Activated CD4-positive, alpha-beta T cell treated with anti-CD3 and anti-CD28 coated beads for 24 hours (primary cell): Measurements from ENCODE around the gene OGFOD2.

Experiments
- DNase-seq, 2 donors: peaks; one replicate each; pipeline ENCODE4 v3.0.0-alpha.2; 2020; ENCODE audit warnings: low read depth in 2 of 2

Gene OGFOD2

DNA sequence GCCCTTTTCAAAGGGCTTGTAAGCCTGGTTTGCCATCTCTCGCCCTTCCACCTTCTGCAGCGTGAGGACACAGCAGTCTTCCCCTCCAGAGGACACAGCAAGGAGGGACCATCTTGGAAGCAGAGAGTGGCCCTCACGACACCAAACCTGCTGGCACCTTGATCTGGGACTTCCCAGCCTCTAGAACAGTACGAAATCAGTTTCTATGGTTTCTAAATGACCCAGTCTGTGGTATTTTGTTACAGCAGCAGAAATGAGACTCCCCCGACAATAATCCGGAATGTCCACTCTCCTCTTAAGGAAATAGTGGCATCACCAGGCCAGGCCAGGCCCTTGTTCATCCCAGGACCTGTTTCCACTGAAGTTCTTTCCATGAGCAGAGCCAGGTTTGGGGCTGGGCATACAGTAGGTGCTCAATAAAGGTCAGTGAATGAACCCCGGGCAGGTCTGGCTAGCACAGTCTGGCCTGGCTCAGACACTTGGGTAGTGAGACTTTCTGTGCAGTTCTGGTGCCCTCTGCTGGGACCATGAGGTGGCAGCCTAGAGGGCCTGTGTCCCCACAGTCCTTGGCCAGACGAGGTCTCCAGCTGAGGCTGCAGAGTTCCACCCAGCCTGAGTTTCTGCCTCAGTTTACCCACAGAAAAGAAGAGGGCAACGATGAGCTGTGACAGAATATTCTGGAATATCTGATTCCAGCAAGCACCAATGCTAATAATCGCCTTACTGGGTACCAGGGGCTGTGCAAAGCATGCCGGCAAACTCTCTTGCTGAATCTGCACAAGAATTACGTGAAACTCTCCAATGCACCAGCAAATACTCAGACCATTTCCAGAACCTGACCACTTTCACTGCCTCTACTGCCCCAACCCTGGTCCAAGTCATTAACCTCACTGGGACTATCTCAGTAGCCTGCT lies 22.8 kb upstream of the OGFOD2 start:
- DNase-seq: peak; percentile 58 to 66

DNA sequence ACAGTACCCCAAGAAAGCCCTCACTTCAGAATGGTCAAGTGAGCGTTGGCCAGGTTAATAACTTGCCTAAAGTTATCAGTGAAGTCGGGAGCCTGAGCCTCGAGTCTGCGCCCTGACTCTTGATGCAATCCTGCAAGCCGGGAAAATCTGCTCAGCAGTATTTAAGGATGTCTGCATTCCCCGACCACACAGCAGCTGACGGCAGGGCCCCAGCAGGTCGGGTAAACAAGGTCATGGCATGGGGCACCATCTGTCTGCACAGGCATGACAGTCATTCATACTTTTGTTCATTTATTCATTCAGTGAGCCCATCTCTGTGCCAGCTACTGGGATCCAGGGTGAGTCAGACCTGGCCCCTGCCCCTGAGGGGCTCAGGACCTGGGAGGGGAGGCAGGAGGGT lies 19.9 kb upstream of the OGFOD2 start:
- no peak for DNase-seq

DNA sequence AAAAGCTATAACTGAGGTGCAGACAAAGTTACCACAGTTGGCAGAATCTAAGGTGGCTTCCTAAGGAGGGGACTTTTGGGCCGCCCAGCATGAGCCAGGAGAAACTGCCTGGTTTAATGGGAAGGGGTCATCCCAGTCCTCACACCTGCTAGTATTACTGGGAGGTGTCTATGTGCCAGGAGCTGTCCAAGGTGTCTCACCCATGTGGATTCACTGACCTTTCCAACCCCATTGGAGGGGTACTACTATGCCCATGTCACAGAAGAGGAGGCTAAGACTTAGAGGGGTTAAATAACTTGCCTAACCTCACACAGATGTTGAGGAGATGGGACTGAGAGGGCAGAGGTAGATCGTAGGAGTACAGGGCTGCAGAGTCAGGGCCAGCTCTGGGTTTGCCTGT lies 19.0 kb upstream of the OGFOD2 start:
- no peak for DNase-seq

DNA sequence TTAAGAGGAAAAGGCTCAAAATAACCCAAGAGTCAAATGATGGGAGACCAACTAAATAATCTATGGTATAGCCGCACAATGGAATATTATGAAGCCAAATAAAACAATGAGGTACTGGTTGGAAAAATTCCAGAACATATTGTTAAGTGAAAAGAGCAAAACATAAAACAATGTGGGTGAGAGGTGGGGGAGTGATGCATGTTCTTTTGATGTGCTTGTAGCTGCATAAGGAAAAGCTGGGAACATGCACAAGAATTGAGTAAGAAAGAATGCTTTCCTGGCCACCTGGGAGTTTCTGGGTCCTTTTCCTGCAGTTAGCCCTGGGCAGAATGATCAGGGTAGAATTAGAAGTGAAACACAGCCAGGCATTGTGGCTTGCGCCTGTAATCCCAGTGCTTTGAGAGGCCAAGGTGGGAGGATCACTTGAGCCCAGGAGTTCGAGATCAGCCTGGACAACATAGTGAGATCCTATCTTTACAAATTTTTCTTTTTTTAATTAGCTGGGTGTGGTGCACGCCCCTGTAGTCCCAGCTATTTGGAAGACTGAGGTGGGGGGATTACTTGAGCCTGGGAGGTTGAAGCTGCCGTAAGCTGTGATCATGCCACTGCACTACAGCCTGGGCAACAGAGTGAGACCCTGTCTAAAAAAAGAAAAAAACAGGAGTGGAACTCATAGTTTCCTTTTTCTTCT lies 16.7 kb upstream of the OGFOD2 start:
- DNase-seq: no peak

DNA sequence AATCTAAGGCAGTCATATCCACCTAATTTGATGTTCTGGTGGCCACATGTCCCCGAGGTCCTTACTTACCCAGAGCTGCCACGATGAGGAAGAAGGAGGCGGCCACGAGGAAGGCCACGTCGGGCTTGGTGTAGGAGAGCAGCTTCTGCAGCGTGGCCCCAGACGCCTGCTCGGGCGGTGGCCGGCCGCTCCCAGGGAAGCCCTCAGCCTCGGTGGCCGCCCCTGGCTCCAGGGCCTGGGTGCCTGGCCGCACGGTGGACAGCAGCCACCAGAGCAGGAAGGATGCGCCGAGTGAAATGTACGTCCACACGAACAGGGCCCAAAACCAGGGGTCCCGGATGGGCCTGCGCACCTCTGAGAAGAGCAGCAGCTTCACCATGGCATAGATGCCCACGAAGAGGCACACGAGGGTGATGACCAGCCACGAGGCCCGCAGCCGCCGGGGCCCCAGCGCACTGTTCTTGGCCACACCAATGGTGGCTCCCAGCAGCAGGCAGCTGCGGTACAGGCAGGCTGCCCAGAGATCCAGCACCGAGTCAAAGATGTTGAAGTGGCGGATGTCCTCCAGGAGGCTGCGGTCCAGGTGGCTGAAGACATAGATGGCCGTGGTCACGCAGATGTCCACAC lies 15.4 kb upstream of the OGFOD2 start:
- no peak for DNase-seq

DNA sequence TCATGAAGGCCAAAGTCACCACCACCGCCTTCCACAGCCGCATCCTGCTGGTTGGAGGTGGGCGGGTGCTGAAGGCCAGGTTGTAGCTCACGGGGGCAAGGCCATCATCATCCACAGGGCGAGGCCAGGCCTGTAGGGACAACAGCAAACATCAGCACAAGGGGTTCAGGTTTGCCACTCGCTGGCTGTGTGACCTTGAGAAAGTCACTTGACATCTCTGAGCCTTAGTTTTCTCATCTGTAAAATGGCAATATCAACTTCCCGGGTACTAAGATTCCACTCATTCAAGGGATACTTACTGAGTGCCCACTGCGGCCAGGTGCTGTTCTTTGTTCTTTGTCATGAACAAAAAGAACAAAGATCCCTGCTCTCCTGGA lies 14.9 kb upstream of the OGFOD2 start:
- no peak for DNase-seq

DNA sequence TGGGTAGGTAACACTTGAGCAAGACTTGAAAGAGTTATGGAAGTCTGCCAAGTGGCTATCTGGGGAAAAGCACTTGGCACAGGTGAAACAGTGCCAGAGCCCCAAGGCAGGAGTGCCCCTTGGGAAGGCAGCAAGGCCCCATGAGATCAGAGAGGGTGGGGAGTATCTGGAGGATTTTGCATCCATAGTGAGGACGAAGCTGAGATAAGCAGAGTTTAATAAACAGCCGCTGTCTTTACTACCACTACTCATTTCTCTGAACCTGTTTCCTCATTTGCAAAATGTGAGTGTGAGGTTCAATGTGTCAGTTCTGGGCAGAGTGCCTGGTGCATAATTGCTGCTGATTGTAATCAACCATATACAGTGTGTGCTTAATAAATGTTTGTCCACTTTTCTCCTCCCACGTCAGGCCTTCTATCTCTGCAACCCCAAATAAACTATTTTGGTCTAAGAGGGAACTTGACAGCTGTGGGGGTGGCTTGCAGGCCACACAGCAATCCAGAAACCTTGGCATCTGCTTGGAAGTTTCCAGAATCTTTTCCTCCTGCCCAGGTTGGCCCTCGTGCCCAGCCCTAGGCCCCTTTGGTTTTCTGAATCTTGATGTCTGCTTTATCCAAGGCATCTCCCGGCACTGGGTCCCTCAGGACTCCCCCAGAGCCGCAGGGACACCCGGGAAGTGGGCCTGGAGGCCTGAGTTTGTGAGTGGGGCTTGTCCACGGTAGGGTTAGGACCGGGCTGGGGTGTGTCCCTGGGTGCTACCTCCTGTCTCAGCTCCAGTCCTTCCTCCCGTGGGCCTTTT lies 13.3 kb upstream of the OGFOD2 start:
- DNase-seq: no peak

DNA sequence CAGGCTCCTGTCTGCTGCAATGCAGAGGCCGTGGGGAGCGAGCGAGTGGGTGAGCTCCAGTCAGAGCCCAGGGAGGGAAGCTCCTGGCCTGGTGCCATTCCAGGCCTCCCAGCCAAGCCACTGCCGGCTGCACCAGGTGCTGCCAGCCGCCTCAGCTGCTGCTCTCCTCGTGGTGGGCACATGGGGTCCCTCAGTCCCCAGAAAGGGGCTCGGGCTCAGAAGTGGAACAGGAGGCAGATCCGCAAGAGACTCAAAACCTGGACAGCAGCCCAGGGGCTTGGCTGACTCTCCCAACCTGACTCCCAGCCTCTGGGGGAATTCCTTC lies 11.1 kb upstream of the OGFOD2 start:
- DNase-seq: no peak

DNA sequence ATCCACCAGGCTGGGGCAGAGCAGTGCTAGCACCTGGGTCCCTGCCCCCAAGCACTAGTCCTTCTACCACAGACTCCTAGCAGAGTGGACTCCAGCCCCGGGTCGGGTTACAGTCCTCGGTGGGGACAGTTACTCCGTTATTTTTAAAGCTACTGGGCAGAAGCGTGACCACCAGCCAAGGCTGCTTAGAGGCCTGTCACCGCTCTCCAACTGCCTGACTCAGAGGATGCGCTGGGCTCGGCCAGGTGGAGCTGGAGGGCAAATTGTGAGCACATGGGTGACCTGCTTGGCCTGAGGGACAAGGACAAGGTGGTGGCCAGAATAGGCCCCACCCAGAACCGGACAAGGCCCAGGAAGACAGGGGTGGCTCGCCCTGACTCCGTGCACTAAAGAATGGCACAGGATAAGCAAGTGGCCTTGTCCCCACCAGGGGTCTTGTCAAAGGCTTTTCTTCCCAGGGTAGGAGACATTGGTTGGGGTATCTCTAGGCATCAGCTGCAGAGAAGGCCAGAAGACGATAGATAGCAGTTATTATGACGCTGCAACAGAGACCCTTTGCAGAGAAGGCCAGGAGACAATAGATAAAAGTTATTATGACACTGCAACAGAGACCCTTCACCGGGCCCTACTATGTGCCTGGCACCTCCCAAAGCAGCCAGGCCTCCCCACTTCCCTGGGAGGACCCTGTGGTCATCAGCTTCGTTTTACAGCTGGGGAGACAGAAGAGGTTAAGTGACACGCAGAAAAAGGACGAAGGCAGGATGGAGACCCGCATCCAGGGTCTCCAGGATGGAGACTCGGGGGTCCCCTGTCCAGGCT lies 10.4 kb upstream of the OGFOD2 start:
- DNase-seq: no peak

DNA sequence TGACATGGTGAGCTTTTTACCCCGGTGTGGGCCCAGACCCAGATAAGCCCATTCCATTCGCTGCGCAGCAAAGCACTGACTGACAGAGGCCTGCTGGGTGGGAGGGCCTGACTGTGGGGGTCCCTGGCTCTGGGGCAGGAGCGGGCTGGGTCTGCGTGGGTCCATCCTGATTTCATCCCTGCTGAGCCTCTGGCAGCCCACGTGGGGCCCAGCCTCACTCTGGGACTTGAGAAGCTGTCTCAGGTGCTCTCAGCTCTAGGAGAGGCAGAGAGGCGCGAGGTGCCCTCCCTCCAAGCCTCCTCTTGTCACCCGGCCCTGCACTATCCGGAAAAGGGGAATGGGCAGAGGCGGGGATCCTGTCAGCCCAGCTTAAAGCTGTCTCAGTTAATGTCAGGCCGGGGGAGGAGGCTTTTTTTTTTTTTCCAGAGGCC lies 9.7 kb upstream of the OGFOD2 start:
- DNase-seq: no peak

DNA sequence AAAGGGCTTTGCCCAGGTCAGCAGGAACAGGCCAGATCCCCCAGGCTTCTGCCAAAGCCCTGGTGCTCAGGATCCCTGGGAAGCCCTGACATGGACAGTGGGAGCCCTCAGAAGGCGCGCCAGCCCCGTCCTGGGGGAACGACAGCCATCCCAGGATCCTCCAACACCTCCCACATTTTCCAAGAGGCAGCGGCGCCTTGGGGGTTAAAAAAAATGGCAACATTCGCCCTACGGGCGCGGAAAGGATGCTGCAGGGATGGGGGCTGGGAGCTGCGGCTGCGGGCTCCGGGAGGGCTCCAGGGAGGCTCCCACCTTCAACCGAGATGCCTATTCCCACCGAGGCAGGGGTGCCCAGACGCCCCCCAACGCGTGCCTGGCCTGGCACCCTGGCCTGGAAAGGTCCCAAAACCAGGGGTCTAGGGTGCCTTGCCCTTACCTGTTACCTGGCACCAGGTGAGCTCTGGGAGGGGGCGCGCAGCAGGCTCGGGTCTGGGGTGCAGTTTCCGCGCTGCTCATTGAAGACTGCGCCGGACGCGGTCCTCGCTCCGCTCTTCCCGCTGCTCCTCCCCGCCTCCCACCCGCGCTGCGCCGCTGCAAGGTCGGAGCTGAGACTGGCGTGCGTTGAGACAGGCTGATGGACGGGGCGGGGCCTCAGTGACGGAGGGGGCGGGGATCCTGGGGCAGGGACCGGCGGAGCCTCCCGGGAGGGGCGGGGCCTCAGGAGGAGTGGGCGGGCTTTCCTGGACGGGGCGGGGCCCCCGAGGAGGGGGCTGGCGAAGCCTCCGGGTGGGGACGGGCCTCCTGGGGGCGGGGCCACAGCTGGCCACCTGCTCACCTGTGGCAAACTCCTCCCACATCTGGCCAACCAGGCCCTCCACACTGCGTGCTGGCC lies 8.9 kb upstream of the OGFOD2 start, which contains the start of gene ABCB9:
ABCB9 (minus strand) TSS at position 613 of the 892 bp plus-strand sequence. CDS start 6,228 bp downstream, outside the sequence.
- peak; percentile 94 to 98 for DNase-seq

DNA sequence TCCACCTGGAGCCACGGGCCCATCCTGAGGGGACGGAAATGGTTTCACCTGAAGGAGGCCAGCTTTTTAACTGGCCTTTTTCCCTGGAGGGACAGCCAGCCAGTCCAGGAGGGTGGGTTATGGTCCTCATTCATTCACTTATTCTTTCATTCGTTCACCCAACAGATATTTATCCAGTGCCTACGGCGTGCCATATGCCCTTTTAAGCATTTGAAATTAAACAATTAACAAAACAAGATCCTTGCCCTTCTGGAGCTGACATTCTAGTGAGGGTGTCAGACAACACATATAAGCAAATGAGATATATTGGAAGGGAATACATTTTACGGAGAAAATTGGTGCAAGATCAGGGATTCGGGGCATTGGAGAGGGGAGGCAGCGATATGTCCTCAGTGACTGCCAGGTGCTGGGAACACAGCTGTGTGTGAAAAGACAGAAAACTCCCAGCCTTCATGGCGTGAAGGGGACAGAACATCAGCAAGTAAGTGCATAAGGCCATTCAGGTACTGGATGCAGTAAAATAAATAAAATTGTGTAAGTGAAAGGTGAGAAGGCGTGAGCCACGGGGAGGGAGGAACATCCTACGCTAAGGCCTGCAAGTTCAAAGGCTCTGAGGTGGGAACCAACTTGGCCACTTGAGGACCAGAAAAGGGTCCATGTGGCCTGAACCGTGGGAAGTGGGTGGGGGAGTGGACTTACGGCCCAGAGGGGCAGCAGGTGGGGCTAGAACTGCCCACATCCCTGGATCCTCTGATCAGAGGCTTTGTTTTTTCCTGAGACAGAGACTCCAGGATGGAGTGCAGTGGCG lies 8.1 kb upstream of the OGFOD2 start:
- DNase-seq: no peak

DNA sequence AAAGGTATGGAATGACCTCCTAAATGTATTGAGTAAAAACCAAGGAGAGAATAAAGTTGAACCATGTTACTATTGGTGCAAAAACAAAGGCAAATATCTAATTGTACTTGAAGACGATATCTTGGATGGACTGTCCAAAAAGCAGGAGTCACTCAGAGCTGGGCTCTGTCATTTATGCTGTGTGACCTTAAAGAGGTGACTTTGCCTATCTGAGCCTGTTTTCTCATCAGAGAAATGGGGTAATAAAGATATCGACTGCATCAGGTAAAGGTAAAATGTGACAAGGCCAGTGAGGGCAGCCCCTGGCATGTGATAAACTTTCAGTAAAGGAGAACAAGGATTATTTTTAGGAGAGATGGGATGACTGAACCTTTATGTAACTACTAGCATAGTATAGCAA lies 6.9 kb upstream of the OGFOD2 start:
- DNase-seq: no peak

DNA sequence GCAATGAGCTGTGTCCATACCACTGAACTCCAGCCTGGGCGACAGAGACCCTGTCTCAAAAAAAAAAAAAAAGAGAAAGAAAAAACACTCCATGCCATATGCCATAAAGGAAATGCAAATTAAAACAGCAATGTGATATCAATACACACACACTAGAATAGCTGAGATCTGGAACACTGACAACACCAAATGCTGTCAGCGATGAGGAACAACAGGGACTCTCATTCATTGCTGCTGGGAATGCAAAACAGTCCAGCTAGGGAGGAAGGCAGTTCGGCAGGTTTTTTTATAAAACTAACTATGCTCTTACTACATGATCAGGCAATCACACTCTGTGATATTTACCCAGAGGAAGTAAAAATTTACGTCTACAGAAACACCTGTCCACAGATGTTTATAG lies 5.4 kb upstream of the OGFOD2 start:
- no peak for DNase-seq

DNA sequence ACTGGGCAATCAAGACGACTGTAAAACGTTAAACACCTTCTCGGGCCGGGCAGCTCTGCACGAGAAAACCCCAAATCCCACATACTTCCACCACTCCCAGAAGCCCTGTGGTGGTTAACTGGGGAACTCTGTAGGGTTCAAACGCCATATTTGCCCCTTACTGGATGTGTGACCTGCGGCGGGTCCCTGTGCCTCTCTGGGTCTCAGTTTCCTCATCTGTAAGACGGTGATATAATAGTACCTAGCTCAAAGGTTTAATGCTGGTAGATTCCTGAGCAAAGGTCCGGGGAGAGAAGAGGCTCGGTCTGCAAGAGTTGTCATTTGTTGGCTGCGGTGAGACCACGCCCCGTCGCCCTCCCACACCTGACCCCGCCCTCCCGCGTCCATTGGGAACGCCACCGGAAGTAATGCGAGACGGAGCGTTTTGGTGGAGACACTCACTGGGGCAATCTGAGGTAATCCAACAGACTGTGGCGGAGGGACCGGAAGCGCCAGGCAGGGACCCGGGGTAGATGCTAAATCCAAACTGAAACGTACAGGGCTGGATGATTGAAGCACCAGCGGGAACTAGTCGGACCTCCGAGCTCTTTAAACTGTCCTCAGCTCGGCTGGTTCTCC lies 661 bp upstream of the OGFOD2 start:
- peak; percentile 99 for DNase-seq

DNA sequence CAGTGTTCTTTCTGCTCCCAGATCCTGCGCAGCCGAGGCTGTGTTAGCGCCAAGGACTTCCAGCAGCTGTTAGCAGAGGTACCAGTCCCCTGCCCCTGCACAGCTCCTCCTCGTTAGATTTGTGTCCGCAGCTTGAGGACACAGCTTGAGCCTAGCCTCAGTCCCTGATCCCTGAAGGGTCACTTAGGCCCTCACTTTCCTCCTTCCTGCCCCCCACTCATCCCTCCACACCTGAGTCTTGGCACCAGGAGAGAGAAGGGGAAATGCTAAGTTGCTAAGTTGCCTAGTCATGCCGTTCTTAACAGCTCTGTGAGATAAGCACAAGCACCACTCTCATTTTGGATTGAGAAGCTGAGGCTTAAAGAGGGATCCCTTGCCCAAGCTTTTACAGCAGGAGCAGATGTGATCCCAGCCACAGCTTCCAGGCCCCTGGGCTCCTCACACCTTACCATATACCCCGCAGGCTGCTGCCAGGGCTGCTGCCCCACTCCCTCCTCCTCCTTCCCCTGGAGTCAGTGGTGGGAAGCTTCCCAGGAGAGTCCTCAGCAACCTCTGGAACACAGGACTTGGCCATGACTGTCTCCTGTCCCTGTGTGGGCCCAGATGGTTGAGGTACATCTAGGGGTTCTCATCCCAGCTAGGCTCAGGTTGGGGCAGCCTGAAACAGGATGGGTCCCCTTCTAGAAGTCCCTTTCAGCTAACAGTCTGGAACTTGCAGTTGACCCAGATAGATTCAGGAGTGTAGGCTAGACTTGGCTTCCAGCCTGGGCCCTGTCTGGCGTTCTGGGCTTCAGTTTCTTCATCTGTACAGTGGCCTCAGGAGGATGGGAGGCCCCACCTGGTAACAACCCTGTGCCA lies 975 bp downstream of the OGFOD2 start:
- no peak for DNase-seq

DNA sequence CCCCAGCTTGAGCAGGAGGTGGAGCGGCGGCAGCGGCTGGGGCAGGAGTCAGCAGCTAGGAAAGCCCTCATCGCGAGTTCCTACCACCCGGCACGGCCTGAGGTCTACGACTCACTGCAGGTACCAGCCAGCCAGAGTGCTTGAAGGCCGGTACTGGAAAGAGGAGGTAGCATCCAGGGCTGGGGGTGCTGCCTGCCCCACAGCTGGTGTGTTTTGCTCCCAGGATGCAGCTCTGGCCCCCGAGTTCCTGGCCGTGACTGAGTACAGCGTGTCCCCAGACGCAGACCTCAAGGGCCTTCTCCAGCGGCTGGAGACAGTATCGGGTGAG lies 1.6 kb downstream of the OGFOD2 start:
- DNase-seq: no peak

DNA sequence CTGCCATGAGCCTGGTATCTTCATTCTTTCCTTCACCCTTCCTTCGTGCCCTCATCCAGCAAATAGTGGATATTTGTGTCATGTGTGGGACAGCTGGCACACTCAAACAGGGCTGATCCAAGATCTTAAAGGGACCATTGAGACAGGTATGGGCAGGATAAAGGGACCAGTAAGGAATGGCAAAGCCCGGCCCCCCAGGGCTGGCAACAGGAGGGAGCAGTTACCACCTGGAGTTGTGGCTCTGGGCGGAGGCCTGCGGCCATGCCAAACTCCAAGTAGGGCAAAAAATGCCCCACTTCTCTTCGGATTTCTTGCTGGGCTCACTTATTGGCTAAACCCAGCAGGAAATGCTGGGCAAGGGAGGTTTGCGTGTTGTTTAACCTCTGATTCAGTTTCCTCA lies 2.1 kb downstream of the OGFOD2 start:
- no peak for DNase-seq
